OCI-LY1 (cell line): Measurements from ENCODE around the gene KCNIP4.

Experiments
- CTCF ChIP-seq: fragments of 200-600 bp; sonication (generic), shearing (Covaris generic); IDR thresholded peaks from 2 replicates; pipeline ENCODE4 v1.5.1; 2017; ENCODE audit warnings: mild to moderate bottlenecking, antibody characterized with exemption, low read length, moderate library complexity, mixed read lengths
- EZH2 ChIP-seq: fragments of 200-600 bp; sonication (generic), shearing (Covaris generic); IDR thresholded peaks from 2 replicates; pipeline ENCODE4 v1.8.0; 2017; ENCODE audit warnings: borderline replicate concordance, mixed run types, mild to moderate bottlenecking, antibody characterized with exemption, low read length, moderate library complexity, mixed read lengths

GRCh38 chr4:21628116-21628670 is 320.4 kb downstream of the KCNIP4 start:
- TF ChIP-seq EZH2 = no peak
- TF ChIP-seq CTCF = no peak
